ENCODE data around the gene NDUFS7.

The NDUFS7 gene

GRCh38 chr19:1441677-1442438 lies 58.2 kb downstream of the NDUFS7 start:
- no peaks in the 10 kb centered on the region for H3K9me3 Mint-ChIP-seq
- H3K36me3 Mint-ChIP-seq (ENCODE audit: low read depth) = peaks cover 32% of the 10 kb centered on the region
- no peak overlapping the region for H3K27ac Mint-ChIP-seq
- no peaks in the 10 kb centered on the region for H3K27me3 Mint-ChIP-seq (ENCODE audit: low read depth)
- H3K4me1 Mint-ChIP-seq (ENCODE audit: low read depth) = peaks cover 18% of the 10 kb centered on the region
- H3K4me3 Mint-ChIP-seq = no peak overlapping the region

Measured in T-helper 1 cell treated with Interleukin-12 subunit alpha and Interleukin-12 subunit beta and Interleukin-4 antibody, amounts not matched to agents 30 μg/mL and 1 μg/mL, for 36 hours (primary cell).